Prostate gland (tissue), 2 donors: ENCODE measurements around the gene TFG. TPM values are rescaled to one million over a fixed set of nuclear protein-coding genes. Genes with fewer than 3 reads are reported as not detected.

Experiments used
- DNase-seq: peaks from one replicate; pipeline ENCODE4 v3.0.0-alpha.2; 2019; ENCODE audit warnings: low spot score
- H3K27ac ChIP-seq, 2 donors: fragments of 200-600 bp; sonication (generic); 2 replicates each; pipeline ENCODE4 v1.5.1; 2017 to 2019
- H3K27me3 ChIP-seq: fragments of 200-600 bp; sonication (generic); replicated peaks from 2 replicates; pipeline ENCODE4 v1.5.1; 2019; ENCODE audit not compliant: insufficient read depth
- H3K36me3 ChIP-seq, 2 donors: fragments of 200-600 bp; sonication (generic); 1 replicate in 1 of 2; 2 replicates in 1 of 2; pipeline versions ENCODE4 v1.5.1 to v1.8.1; 2017 to 2019
- H3K4me1 ChIP-seq: fragments of 200-600 bp; sonication (generic); replicated peaks from 2 replicates; pipeline ENCODE4 v1.5.1; 2019
- H3K4me3 ChIP-seq, 2 donors: fragments of 200-600 bp; sonication (generic); 2 replicates each; pipeline ENCODE4 v1.5.1; 2017 to 2019
- H3K9me3 ChIP-seq: fragments of 200-600 bp; sonication (generic); 2 replicates; pipeline ENCODE4 v1.5.1; 2017
- CTCF ChIP-seq, 4 experiments: fragments of 200-600 bp in 2 of 4; fragments of 450-650 bp in 2 of 4; sonication (generic) in 2 of 4; IDR thresholded peaks; 1 replicate in 3 of 4; 2 replicates in 1 of 4; pipeline ENCODE4 v1.5.1; 2016 to 2019; ENCODE audit warnings: antibody characterized with exemption in 4 of 4, mild to moderate bottlenecking in 2 of 4, moderate library complexity in 2 of 4
- POLR2A ChIP-seq: fragments of 450-650 bp; IDR thresholded peaks from one replicate; pipeline ENCODE4 v1.6.1; 2016; ENCODE audit warnings: antibody characterized with exemption, mild to moderate bottlenecking
- POLR2AphosphoS5 ChIP-seq: sonication (generic); formaldehyde crosslinking; IDR thresholded peaks from one replicate; pipeline ENCODE4 v1.6.1; 2017; ENCODE audit warnings: antibody characterized with exemption
- WGBS: methylation state at CpG from one replicate; pipeline ENCODE4 v1.1.5; 2018; 5-methylcytosine and 5-hydroxymethylcytosine counted together
- intact Hi-C: fragments of 100-400 bp; cut with DNase I; formaldehyde crosslinking; loops from one replicate; pipeline ENCODE4 v1.14.2; 2022
- total RNA-seq, 2 donors: library from RNA; depleted of rRNA; stranded (reverse); fragments of >200 nt; gene quantifications; one replicate each; pipeline ENCODE4 v1.1.0, GENCODE V29; 2016

TFG gene
- total RNA-seq, 2 donors from 2014 or later = 80.6 to 81.5 TPM

DNA sequence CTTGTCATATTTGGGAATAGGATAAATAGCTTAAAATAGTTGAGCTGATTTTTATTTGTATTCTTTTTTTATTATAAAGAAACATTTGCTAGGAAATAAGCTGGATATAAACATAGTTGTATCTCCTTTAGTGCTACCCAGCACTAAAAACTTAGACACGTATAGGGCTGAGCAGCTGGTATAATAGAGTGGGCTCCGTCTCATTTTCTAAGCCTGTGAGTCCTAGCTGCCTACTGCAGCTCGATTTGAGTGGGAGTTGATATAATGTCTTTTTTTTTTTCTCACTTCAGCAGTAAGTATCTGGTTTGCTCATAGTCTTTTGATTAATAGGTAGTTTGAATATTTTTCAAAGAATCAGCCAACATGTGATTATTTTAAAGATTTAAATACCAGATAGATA is 34.2 kb downstream of the TFG start:
- Histone ChIP-seq H3K27me3 (no peaks in the 10 kb centered on the region), H3K4me3 (no peak overlapping the region), H3K9me3 (no peaks in the 10 kb centered on the region), H3K4me1 (no peaks in the 10 kb centered on the region), H3K27ac (no peak overlapping the region), H3K36me3 (peaks cover 0 to 11% of the 10 kb centered on the region in 2 donors)
- intact Hi-C loops = no loop called here
- DNase-seq = no peak
- 91% methylated on average over 3 of the region's 3 CpGs for WGBS
- TF ChIP-seq CTCF (IDR thresholded peaks at IDR 0.05) = no peak
- TF ChIP-seq POLR2AphosphoS5 = no peak
- no peak for TF ChIP-seq POLR2A

GRCh38 chr3:100744671-100745070 is 35.4 kb downstream of the TFG start:
- no peak for TF ChIP-seq CTCF (IDR thresholded peaks at IDR 0.05)
- no peak for TF ChIP-seq POLR2A
- no peak for TF ChIP-seq POLR2AphosphoS5
- no peak for DNase-seq
- peaks cover 0 to 12% of the 10 kb centered on the region in 2 donors for H3K36me3 ChIP-seq
- H3K27me3 ChIP-seq = no peaks in the 10 kb centered on the region
- intact Hi-C loops = no loop called here
- H3K4me3 ChIP-seq = no peak overlapping the region
- 98% methylated on average over 2 of the region's 2 CpGs for WGBS
- H3K27ac ChIP-seq = no peak overlapping the region
- no peaks in the 10 kb centered on the region for H3K4me1 ChIP-seq
- H3K9me3 ChIP-seq = no peaks in the 10 kb centered on the region

DNA sequence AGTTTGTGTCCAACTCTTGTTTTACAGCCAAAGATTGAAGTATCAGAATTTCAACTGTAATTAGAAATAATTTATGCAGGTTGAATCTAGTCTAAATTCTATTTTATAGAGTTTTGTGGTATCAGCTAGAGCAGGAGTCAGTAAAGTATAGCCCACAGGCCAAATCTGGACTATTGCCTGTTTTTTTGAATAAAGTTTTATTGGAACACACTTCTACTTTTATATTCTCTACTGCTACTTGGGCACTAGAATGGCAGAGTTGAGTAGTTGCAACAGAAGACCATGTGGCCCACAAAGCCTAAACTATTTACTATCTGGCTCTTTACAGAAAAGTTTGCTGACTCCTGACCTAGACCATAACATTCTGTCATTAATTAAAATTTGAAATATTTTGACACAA is 36.3 kb downstream of the TFG start:
- Histone ChIP-seq H3K36me3 (peaks cover 0 to 8% of the 10 kb centered on the region in 2 donors), H3K27ac (no peak overlapping the region)
- intact Hi-C loops = no loop called here

GRCh38 chr3:100746092-100746491 is 36.8 kb downstream of the TFG start:
- no peak for DNase-seq
- TF ChIP-seq POLR2A (no peak), CTCF (IDR thresholded peaks at IDR 0.05) (no peak), POLR2AphosphoS5 (no peak)
- intact Hi-C loops = no loop called here
- no peaks in the 10 kb centered on the region for H3K27me3 ChIP-seq
- WGBS = 90% methylated on average over 3 of the region's 3 CpGs
- H3K36me3 ChIP-seq = peaks cover 0 to 8% of the 10 kb centered on the region in 2 donors
- H3K27ac ChIP-seq = no peak overlapping the region
- H3K4me3 ChIP-seq = no peak overlapping the region
- H3K4me1 ChIP-seq = no peaks in the 10 kb centered on the region
- no peaks in the 10 kb centered on the region for H3K9me3 ChIP-seq

More for the DNA sequence above, 36.3 kb downstream of the TFG start:
- no peak for DNase-seq
- no peak for TF ChIP-seq CTCF (IDR thresholded peaks at IDR 0.05)
- no peak for TF ChIP-seq POLR2AphosphoS5
- no peak for TF ChIP-seq POLR2A
- Histone ChIP-seq H3K4me1 (no peaks in the 10 kb centered on the region), H3K27me3 (no peaks in the 10 kb centered on the region), H3K4me3 (no peak overlapping the region), H3K9me3 (no peaks in the 10 kb centered on the region)

DNA sequence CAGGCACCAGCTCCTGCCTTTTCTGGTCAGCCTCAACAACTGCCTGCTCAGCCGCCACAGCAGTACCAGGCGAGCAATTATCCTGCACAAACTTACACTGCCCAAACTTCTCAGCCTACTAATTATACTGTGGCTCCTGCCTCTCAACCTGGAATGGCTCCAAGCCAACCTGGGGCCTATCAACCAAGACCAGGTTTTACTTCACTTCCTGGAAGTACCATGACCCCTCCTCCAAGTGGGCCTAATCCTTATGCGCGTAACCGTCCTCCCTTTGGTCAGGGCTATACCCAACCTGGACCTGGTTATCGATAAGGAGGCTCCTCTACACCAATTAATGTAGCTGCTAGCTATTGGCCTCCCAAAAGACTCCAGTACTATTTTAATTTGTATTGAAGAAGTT is 38.9 kb downstream of the TFG start:
- Histone ChIP-seq H3K27ac (no peak overlapping the region), H3K9me3 (no peaks in the 10 kb centered on the region), H3K4me1 (no peaks in the 10 kb centered on the region), H3K27me3 (no peaks in the 10 kb centered on the region), H3K4me3 (no peak overlapping the region), H3K36me3 (peaks cover 0 to 8% of the 10 kb centered on the region in 2 donors)
- DNase-seq = no peak
- intact Hi-C loops = no loop called here
- TF ChIP-seq POLR2AphosphoS5 = no peak
- TF ChIP-seq POLR2A = no peak
- no peak for TF ChIP-seq CTCF (IDR thresholded peaks at IDR 0.05)
- 95% methylated on average over 6 of the region's 6 CpGs for WGBS
